OCI-LY7 (cell line): ENCODE results near the gene THUMPD3. TPM values are rescaled to one million over a fixed set of nuclear protein-coding genes. Genes with fewer than 3 reads are reported as not detected.

Source experiments
- Bru-seq: library from RNA; stranded (reverse); fragments of 400-500 nt; gene quantifications from one replicate; lab custom pipeline; 2021; lab: Mats Ljungman, UMichigan
- BruChase-seq, 2 experiments: library from RNA; stranded (reverse); fragments of 400-500 nt; gene quantifications; one replicate each; lab custom pipeline; 2021; lab: Mats Ljungman, UMichigan
- BruUV-seq: library from RNA; stranded (reverse); fragments of 400-500 nt; replicated peaks from 2 replicates; lab custom pipeline; 2021; lab: Mats Ljungman, UMichigan
- CTCF ChIA-PET: fragments of 300-600 bp; sonication (Branson Sonifier 250); formaldehyde crosslinking; loops from one replicate; lab custom pipeline; 2022; ENCODE audit warnings: antibody characterized with exemption; ENCODE audit not compliant: unreplicated experiment; lab: Charles Lee
- POLR2A ChIA-PET: fragments of 300-600 bp; sonication (Branson Sonifier 250); formaldehyde crosslinking; loops from one replicate; lab custom pipeline; 2022; ENCODE audit warnings: antibody characterized with exemption; lab: Charles Lee
- DNase-seq: peaks from one replicate; pipeline ENCODE4 v3.0.0-alpha.2; 2015; ENCODE audit warnings: low spot score
- H2AFZ ChIP-seq: fragments of 200-600 bp; sonication (generic), shearing (Covaris generic); 2 replicates; pipeline ENCODE4 v1.6.1; 2014; ENCODE audit warnings: mild to moderate bottlenecking, antibody characterized with exemption, low read length, moderate library complexity
- H3K27ac ChIP-seq: fragments of 200-600 bp; sonication (generic); 2 replicates; pipeline ENCODE4 v1.5.1; 2014; ENCODE audit warnings: mixed run types, low read depth, mild to moderate bottlenecking, moderate library complexity, low read length, inconsistent platforms; ENCODE audit not compliant: poor library complexity, severe bottlenecking
- H3K36me3 ChIP-seq: fragments of 200-600 bp; sonication (generic); 2 replicates; pipeline ENCODE4 v1.6.1; 2014; ENCODE audit warnings: mild to moderate bottlenecking, antibody characterized with exemption, low read length, moderate library complexity, mixed read lengths; ENCODE audit not compliant: insufficient read depth
- H3K4me1 ChIP-seq: fragments of 200-600 bp; sonication (generic); 2 replicates; pipeline ENCODE4 v1.5.1; 2014; ENCODE audit warnings: mild to moderate bottlenecking, low read length; ENCODE audit not compliant: insufficient read depth, poor library complexity, severe bottlenecking
- H3K4me2 ChIP-seq: fragments of 200-600 bp; sonication (generic); 2 replicates; pipeline ENCODE4 v1.6.1; 2014; ENCODE audit warnings: mild to moderate bottlenecking, low read length
- H3K4me3 ChIP-seq: fragments of 200-600 bp; sonication (generic); 2 replicates; pipeline ENCODE4 v1.5.1; 2014; ENCODE audit warnings: mild to moderate bottlenecking, low read depth, low read length; ENCODE audit not compliant: poor library complexity, severe bottlenecking
- H3K79me2 ChIP-seq: fragments of 200-600 bp; sonication (generic); 2 replicates; pipeline ENCODE4 v1.6.1; 2016; ENCODE audit warnings: low read depth, mild to moderate bottlenecking, low read length, moderate library complexity, mixed read lengths; ENCODE audit not compliant: insufficient read depth
- H3K9me2 ChIP-seq: fragments of 200-600 bp; sonication (generic); 2 replicates; pipeline ENCODE4 v1.6.1; 2016; ENCODE audit warnings: mild to moderate bottlenecking, low read length, mixed read lengths; ENCODE audit not compliant: insufficient read depth
- H3K9me3 ChIP-seq: fragments of 200-600 bp; sonication (generic); 2 replicates; pipeline ENCODE4 v1.6.1; 2014; ENCODE audit warnings: mild to moderate bottlenecking, mixed run types, low read length, mixed read lengths
- H4K20me1 ChIP-seq: fragments of 200-600 bp; sonication (generic); 2 replicates; pipeline ENCODE4 v1.6.1; 2014; ENCODE audit warnings: mild to moderate bottlenecking, antibody characterized with exemption, low read length, moderate library complexity, mixed read lengths; ENCODE audit not compliant: insufficient read depth
- CTCF ChIP-seq: fragments of 200-600 bp; sonication (generic); conservative IDR thresholded peaks from 2 replicates; pipeline ENCODE4 v1.5.1; 2014; ENCODE audit warnings: mild to moderate bottlenecking, antibody characterized with exemption, low read length, moderate library complexity, mixed read lengths
- EZH2phosphoT487 ChIP-seq: fragments of 200-600 bp; sonication (generic); IDR thresholded peaks from 2 replicates; pipeline ENCODE4 v1.6.1; 2018; ENCODE audit warnings: low read depth, borderline replicate concordance, mild to moderate bottlenecking, mixed run types, antibody characterized with exemption, low read length, moderate library complexity, mixed read lengths
- intact Hi-C: fragments of 100-400 bp; cut with micrococcal nuclease; formaldehyde crosslinking; loops from one replicate; pipeline ENCODE4 v1.10.0; 2022; ENCODE audit not compliant: unreplicated experiment
- long read RNA-seq: library from polyadenylated mRNA; stranded (forward); transcript quantifications from one replicate; pipeline ENCODE4 v2.0.0, GENCODE V29; 2022
- total RNA-seq, 2 experiments: library from RNA; depleted of rRNA in 1 of 2; stranded (reverse); fragments of >200 nt in 1 of 2; shearing (Covaris generic) in 1 of 2; gene quantifications; 2 replicates each; pipeline ENCODE4 v1.2.3, GENCODE V29; 2014 to 2022

THUMPD3 gene
- 12.4 and 20.7 TPM in 2 replicates for total RNA-seq (2014; rRNA removed; shearing (Covaris generic))
- total RNA-seq (2022), result 57.0 and 58.8 TPM in 2 replicates
- Bru-seq, nascent RNA, result percentile 85 among the genes with signal in this experiment
- BruChase-seq, experiment 1, labeled RNA remaining after a 6-hour chase, result percentile 75 among the genes with signal in this experiment
- BruChase-seq, experiment 2, labeled RNA remaining after a 2-hour chase, result percentile 83 among the genes with signal in this experiment
- long read RNA-seq, transcript THUMPD3-201 (10 exons, 3,961 nt), result major isoform, 26 of 87 reads
- long read RNA-seq, transcript THUMPD3-206 (10 exons, 2,877 nt), result minor isoform, 17 of 87 reads
- long read RNA-seq, partial matches to known transcripts, result 4 of 87 reads
- long read RNA-seq, other reads (novel, unspliced or antisense), result 39 of 87 reads

GRCh38 chr3:9362731-9363530, at the start of gene THUMPD3:
THUMPD3 (plus strand) TSS chr3:9363054; CDS start chr3:9365069, 2,015 bp downstream.
- peaks cover 4% of the 10 kb centered on the region; the same call in 1 of the 2 replicates for H3K9me3 ChIP-seq
- H3K27ac ChIP-seq, result peak within 1 kb of the TSS; percentile 70
- peak within 1 kb of the TSS; percentile 76 for H3K4me2 ChIP-seq
- H3K9me2 ChIP-seq, result no peaks in the 10 kb centered on the region
- TF ChIP-seq EZH2phosphoT487 (no peak), CTCF (no peak)
- DNase-seq, result peak; percentile 90
- peaks cover 14% of the 10 kb centered on the region for H3K4me1 ChIP-seq
- ChIA-PET POLR2A (interaction anchor here (0.5 to 3.8 kb wide), 26 partner anchors 9 to 899 kb away, joined by 3 to 64 read pairs (median 4); partner anchors contain the start of genes MTMR14 and SETD5), CTCF (interaction anchor here (1.2 to 2.1 kb wide), 2 partner anchors 10 kb away, joined by 5 to 16 read pairs; no protein-coding TSS in a partner anchor)
- peak within 1 kb of the TSS; percentile 90 for H2AFZ ChIP-seq
- TSS peak; percentile 79 for BruUV-seq
- H3K4me3 ChIP-seq, result peak within 1 kb of the TSS; percentile 77
- no peaks in the 10 kb centered on the region for H4K20me1 ChIP-seq
- intact Hi-C loops, result loop anchor here (1.0 to 5.0 kb wide), 2 partner anchors 34 to 284 kb away; partner anchors contain the start of genes MTMR14 and SETD5
- H3K36me3 ChIP-seq, result peaks cover 32% of the 10 kb centered on the region
- H3K79me2 ChIP-seq, result peaks cover 9% of the 10 kb centered on the region

- Histone ChIP-seq H3K9me3 (no peaks in the 10 kb centered on the region), H3K4me3 (no peak overlapping the region), H3K4me2 (no peak overlapping the region), H3K9me2 (no peaks in the 10 kb centered on the region), H3K27ac (no peak overlapping the region), H3K36me3 (no peaks in the 10 kb centered on the region), H3K79me2 (no peaks in the 10 kb centered on the region), H3K4me1 (no peaks in the 10 kb centered on the region), H2AFZ (no peak overlapping the region), H4K20me1 (no peaks in the 10 kb centered on the region)
- intact Hi-C loops, result no loop called here
- no peak for TF ChIP-seq EZH2phosphoT487
- TF ChIP-seq CTCF, result no peak
- ChIA-PET POLR2A (interaction anchor here (1.6 kb wide), 1 partner anchor 24 kb away, joined by 3 read pairs; no protein-coding TSS in a partner anchor), CTCF (no interaction called here)
- no peak for DNase-seq
- no TSS peak for BruUV-seq
Observed at GRCh38 chr3:9314796-9315195, 48.1 kb upstream of the THUMPD3 start.
